A549 treated with CpdA at 1 μM for 4 hours (cell line): ENCODE results near the gene CDC42. TPM values are rescaled to one million over a fixed set of nuclear protein-coding genes. Genes with fewer than 3 reads are reported as not detected.

Source experiments
- total RNA-seq: library from RNA; stranded (reverse); fragments of 200-300 nt; extraction: Qiagen RNA extraction; gene quantifications from 5 replicates; pipeline ENCODE4 v1.2.3, GENCODE V29; 2022; ENCODE audit warnings: low read depth

The CDC42 gene
- total RNA-seq = 144 to 215 TPM (median 150 TPM) in 5 replicates

GRCh38 chr1:22052115-22053016 is at the start of gene CDC42:
Gene CDC42 (plus strand): TSS chr1:22052709. CDS start chr1:22078479, 25,770 bp downstream.

Other genes starting within 250 kb of the CDC42 start
- gene LDLRAD2, start 240.4 kb upstream of the CDC42 start, total RNA-seq = 0.10 to 0.33 TPM (median 0.14 TPM) in 5 replicates
- gene HSPG2, start 115.4 kb upstream of the CDC42 start, total RNA-seq = 48.7 to 70.8 TPM (median 55.7 TPM) in 5 replicates
- gene CELA3B, start 75.7 kb upstream of the CDC42 start, total RNA-seq = not detected in 5 replicates
- gene CELA3A, start 51.1 kb upstream of the CDC42 start, total RNA-seq = not detected in 5 replicates
- 0.09 to 0.41 TPM (median 0.22 TPM) in 5 replicates for gene WNT4, start 90.4 kb downstream of the CDC42 start, total RNA-seq